H1 (cell line): ENCODE data around the gene CD1D. TPM values are rescaled to one million over a fixed set of nuclear protein-coding genes. Genes with fewer than 3 reads are reported as not detected.

Source experiments
- CTCF ChIA-PET: fragments of 300-600 bp; sonication (Branson Sonifier 250); formaldehyde crosslinking; loops from one replicate; lab custom pipeline; 2021; ENCODE audit not compliant: partially characterized antibody; lab: Charles Lee
- POLR2A ChIA-PET: fragments of 300-600 bp; sonication (Branson Sonifier 250); formaldehyde crosslinking; loops from one replicate; lab custom pipeline; 2021; ENCODE audit warnings: inconsistent platforms; ENCODE audit not compliant: partially characterized antibody; lab: Charles Lee
- DNase-seq, 2 experiments: peaks; one replicate each; pipeline versions ENCODE4 v3.0.0 to v3.0.0-alpha.2; 2010 to 2022; ENCODE audit warnings: low spot score in 2 of 2, low read depth in 1 of 2, mixed read lengths in 1 of 2
- FAIRE-seq: peaks from 2 replicates; lab custom pipeline; 2011; peaks lifted over from hg19 to GRCh38; lab: Jason Lieb, UNC
- H2AFZ ChIP-seq: 2 replicates; pipeline ENCODE4 v1.8.1; 2012; ENCODE audit warnings: low read length, inconsistent platforms
- H2AK5ac ChIP-seq: 2 replicates; pipeline ENCODE4 v1.6.1; 2013; ENCODE audit warnings: low read depth, low read length
- H2BK120ac ChIP-seq: replicated peaks from 2 replicates; pipeline ENCODE3; 2013; ENCODE audit warnings: low read depth, low read length, inconsistent platforms
- H2BK12ac ChIP-seq: 2 replicates; pipeline ENCODE4 v1.6.1; 2013; ENCODE audit warnings: low read depth, low read length
- H2BK15ac ChIP-seq: 2 replicates; pipeline ENCODE4 v1.6.1; 2013; ENCODE audit warnings: low read length
- H2BK20ac ChIP-seq: 2 replicates; pipeline ENCODE4 v1.6.1; 2013; ENCODE audit warnings: low read length
- H2BK5ac ChIP-seq: 2 replicates; pipeline ENCODE4 v1.6.1; 2013; ENCODE audit warnings: low read depth, low read length
- H3K14ac ChIP-seq: 2 replicates; pipeline ENCODE4 v1.6.1; 2013; ENCODE audit warnings: inconsistent platforms; ENCODE audit not compliant: insufficient read length
- H3K18ac ChIP-seq: 2 replicates; pipeline ENCODE4 v1.6.1; 2013; ENCODE audit warnings: low read length; ENCODE audit errors: extremely low read depth
- H3K23ac ChIP-seq: 2 replicates; pipeline ENCODE4 v1.6.1; 2013; ENCODE audit warnings: inconsistent platforms; ENCODE audit not compliant: insufficient read length
- H3K23me2 ChIP-seq: 2 replicates; pipeline ENCODE4 v1.6.1; 2013; ENCODE audit warnings: low read depth, low read length
- H3K27ac ChIP-seq: 2 replicates; pipeline ENCODE4 v1.6.1; 2011; ENCODE audit warnings: low read depth, low read length, inconsistent platforms
- H3K27me3 ChIP-seq, 4 experiments: replicated peaks in 1 of 4; 1 replicate in 1 of 4; 2 replicates in 3 of 4; pipeline versions ENCODE4 v1.6.1 to v1.8.1; 2011 to 2013; ENCODE audit warnings: low read length in 3 of 4, mild to moderate bottlenecking in 3 of 4, inconsistent platforms in 2 of 4, mixed read lengths in 2 of 4, moderate library complexity in 1 of 4; ENCODE audit not compliant: control insufficient read depth in 3 of 4, insufficient read depth in 3 of 4; ENCODE audit errors: extremely low read depth in 1 of 4
- H3K36me3 ChIP-seq, 4 experiments: 2 replicates each; pipeline versions ENCODE4 v1.6.1 to v1.8.1; 2011 to 2013; ENCODE audit warnings: mild to moderate bottlenecking in 4 of 4, low read length in 3 of 4, moderate library complexity in 2 of 4, control low read depth in 1 of 4, inconsistent platforms in 1 of 4; ENCODE audit not compliant: insufficient read depth in 4 of 4, control insufficient read depth in 2 of 4
- H3K4ac ChIP-seq: replicated peaks from 2 replicates; pipeline ENCODE3; 2013; ENCODE audit warnings: low read length, low read depth, mixed read lengths, inconsistent platforms; ENCODE audit not compliant: insufficient read length
- H3K4me1 ChIP-seq, 4 experiments: replicated peaks in 1 of 4; 1 replicate in 1 of 4; 2 replicates in 3 of 4; pipeline versions ENCODE4 v1.6.1 to v1.8.1; 2011 to 2013; ENCODE audit warnings: low read length in 3 of 4, inconsistent platforms in 2 of 4, mixed read lengths in 1 of 4; ENCODE audit not compliant: insufficient read depth in 4 of 4, control insufficient read depth in 3 of 4
- H3K4me2 ChIP-seq, 2 experiments: 2 replicates each; pipeline versions ENCODE4 v1.6.1 to v1.8.1; 2011 to 2013; ENCODE audit warnings: low read depth in 2 of 2, low read length in 2 of 2, control low read depth in 1 of 2, inconsistent platforms in 1 of 2, mild to moderate bottlenecking in 1 of 2; ENCODE audit not compliant: insufficient read depth in 1 of 2
- H3K4me3 ChIP-seq, 4 experiments: fragments of 200-600, 300-600 bp in 1 of 4; sonication (generic), shearing (Covaris generic), sonication (Bioruptor Twin) in 1 of 4; 2 replicates each; pipeline versions ENCODE4 v1.5.1 to v1.8.1; 2011 to 2016; ENCODE audit warnings: low read length in 4 of 4, low read depth in 3 of 4, control low read depth in 2 of 4, inconsistent platforms in 2 of 4, mild to moderate bottlenecking in 2 of 4, mixed read lengths in 1 of 4, moderate library complexity in 1 of 4; ENCODE audit not compliant: insufficient read depth in 2 of 4; ENCODE audit errors: extremely low read depth in 1 of 4
- H3K56ac ChIP-seq: replicated peaks from 2 replicates; pipeline ENCODE3; 2013; ENCODE audit warnings: low read depth, mild to moderate bottlenecking, mixed read lengths, low read length, inconsistent platforms; ENCODE audit not compliant: insufficient read length
- H3K79me1 ChIP-seq: 2 replicates; pipeline ENCODE4 v1.6.1; 2013; ENCODE audit warnings: low read depth, low read length, control low read depth
- H3K79me2 ChIP-seq, 2 experiments: 2 replicates each; pipeline versions ENCODE4 v1.6.1 to v1.8.1; 2012 to 2013; ENCODE audit warnings: low read length in 2 of 2, mild to moderate bottlenecking in 2 of 2, inconsistent platforms in 1 of 2; ENCODE audit not compliant: insufficient read depth in 2 of 2, control insufficient read depth in 1 of 2
- H3K9ac ChIP-seq, 4 experiments: replicated peaks in 1 of 4; 1 replicate in 1 of 4; 2 replicates in 3 of 4; pipeline versions ENCODE4 v1.6.1 to v1.8.1; 2011 to 2013; ENCODE audit warnings: low read depth in 3 of 4, low read length in 3 of 4, control low read depth in 2 of 4, mild to moderate bottlenecking in 2 of 4, moderate library complexity in 2 of 4, inconsistent platforms in 1 of 4; ENCODE audit errors: extremely low read depth in 1 of 4
- H3K9me3 ChIP-seq, 2 experiments: 2 replicates each; pipeline versions ENCODE4 v1.6.1 to v1.8.1; 2012 to 2013; ENCODE audit warnings: mild to moderate bottlenecking in 2 of 2, moderate library complexity in 2 of 2, control low read depth in 1 of 2, inconsistent platforms in 1 of 2, low read depth in 1 of 2, low read length in 1 of 2, mixed read lengths in 1 of 2; ENCODE audit not compliant: insufficient read depth in 2 of 2
- H4K20me1 ChIP-seq, 2 experiments: replicated peaks in 1 of 2; 2 replicates each; pipeline versions ENCODE3 to v1.8.1; 2011 to 2013; ENCODE audit warnings: inconsistent platforms in 2 of 2, low read length in 2 of 2, mild to moderate bottlenecking in 1 of 2; ENCODE audit not compliant: insufficient read depth in 2 of 2, control insufficient read depth in 1 of 2
- H4K5ac ChIP-seq: 2 replicates; pipeline ENCODE4 v1.6.1; 2013; ENCODE audit warnings: low read length, low read depth, mixed read lengths, inconsistent platforms; ENCODE audit not compliant: insufficient read length
- H4K8ac ChIP-seq: 2 replicates; pipeline ENCODE4 v1.8.0; 2013; ENCODE audit warnings: mild to moderate bottlenecking, moderate library complexity, low read length, inconsistent platforms; ENCODE audit not compliant: insufficient read depth; ENCODE audit errors: extremely low read depth
- H4K91ac ChIP-seq: replicated peaks from 2 replicates; pipeline ENCODE3; 2013; ENCODE audit warnings: low read length, mixed read lengths, inconsistent platforms; ENCODE audit not compliant: insufficient read length
- BACH1 ChIP-seq: IDR thresholded peaks from 2 replicates; pipeline ENCODE4 v1.6.1; 2012; ENCODE audit warnings: low read length, improper control_type of control experiment
- BCL11A ChIP-seq, 2 experiments: IDR thresholded peaks; one replicate each; pipeline ENCODE4 v1.6.1; 2011; ENCODE audit warnings: low read depth in 2 of 2, low read length in 2 of 2, mild to moderate bottlenecking in 2 of 2
- CBX8 ChIP-seq: fragments of 300-800, 300-1000 bp; sonication (generic); IDR thresholded peaks from 2 replicates; pipeline ENCODE4 v1.7.1; 2016; ENCODE audit warnings: low read depth, low read length, borderline replicate concordance
- GTF2F1 ChIP-seq: IDR thresholded peaks from 2 replicates; pipeline ENCODE4 v1.6.1; 2012; ENCODE audit warnings: low read depth, low read length, improper control_type of control experiment, borderline replicate concordance
- JUN ChIP-seq: IDR thresholded peaks from 2 replicates; pipeline ENCODE4 v1.6.1; 2011; ENCODE audit warnings: low read depth, mild to moderate bottlenecking, improper control_type of control experiment, low read length
- KDM4A ChIP-seq: IDR thresholded peaks from one replicate; pipeline ENCODE4 v1.7.1; 2012; ENCODE audit warnings: low read depth, mild to moderate bottlenecking, moderate library complexity, low read length, inconsistent platforms; ENCODE audit not compliant: severe bottlenecking
- RBBP5 ChIP-seq: IDR thresholded peaks from 2 replicates; pipeline ENCODE4 v1.7.1; 2012; ENCODE audit warnings: low read depth, mild to moderate bottlenecking, inconsistent platforms, low read length, moderate library complexity, borderline replicate concordance
- RFX5 ChIP-seq: IDR thresholded peaks from 2 replicates; pipeline ENCODE4 v1.6.1; 2011; ENCODE audit warnings: low read depth, low read length, improper control_type of control experiment, borderline replicate concordance
- RXRA ChIP-seq: IDR thresholded peaks from 2 replicates; pipeline ENCODE4 v1.6.1; 2011; ENCODE audit warnings: low read depth, mild to moderate bottlenecking, low read length, moderate library complexity; ENCODE audit not compliant: insufficient read depth
- SIN3A ChIP-seq, 2 experiments: IDR thresholded peaks in 1 of 2; conservative IDR thresholded peaks in 1 of 2; 2 replicates each; pipeline ENCODE4 v1.6.1; 2011 to 2012; ENCODE audit warnings: low read length in 2 of 2, improper control_type of control experiment in 1 of 2, low read depth in 1 of 2, mild to moderate bottlenecking in 1 of 2
- SRF ChIP-seq: IDR thresholded peaks from 2 replicates; pipeline ENCODE4 v1.6.1; 2011; ENCODE audit warnings: mild to moderate bottlenecking, low read depth, low read length, moderate library complexity
- WGBS, 2 experiments: shearing (Covaris generic) in 1 of 2; methylation state at CpG; one replicate each; pipeline versions ENCODE4 v1.1.6 to v1.1.7; 2013 to 2015; ENCODE audit warnings: low lambda C conversion rate in 2 of 2, mixed read lengths in 2 of 2, inconsistent platforms in 1 of 2, low coverage in 1 of 2, missing lambda C conversion rate in 1 of 2; ENCODE audit not compliant: insufficient replicate concordance in 2 of 2, insufficient coverage in 1 of 2, insufficient read length in 1 of 2; ENCODE audit errors: extremely low coverage in 1 of 2, missing lambda C conversion rate in 1 of 2; 5-methylcytosine and 5-hydroxymethylcytosine counted together
- polyA plus RNA-seq, 7 experiments: library from polyadenylated mRNA; depleted of rRNA in 3 of 7; stranded (reverse) in 5 of 7; unstranded in 2 of 7; fragments of >200 nt in 5 of 7; fragments of 200-250 nt in 2 of 7; gene quantifications; 1 replicate in 5 of 7; 2 replicates in 1 of 7; 4 replicates in 1 of 7; pipeline versions ENCODE4 v1.2.1 to v1.2.3, GENCODE V29; 2011 to 2013; ENCODE audit warnings: missing spikeins in 2 of 7, mixed read lengths in 2 of 7
- total RNA-seq: library from RNA; stranded (reverse); fragmentation: NEBNext Ultra II Directional; extraction: Animal tissue kit (Norgen Biotek cat#: 25700); gene quantifications from 2 replicates; pipeline ENCODE4 v1.2.1, GENCODE V29; 2021
- TF ChIP-seq, protein P1 (sequence below): IDR thresholded peaks from 2 replicates; pipeline ENCODE4 v1.6.1; 2012; ENCODE audit warnings: inconsistent platforms

Gene CD1D
- total and polyA plus RNA-seq, 2 of the 8 experiments (the other 6 are each of a cell fraction or from before 2014, with no cell fraction given) = 1.1 to 1.6 TPM

DNA sequence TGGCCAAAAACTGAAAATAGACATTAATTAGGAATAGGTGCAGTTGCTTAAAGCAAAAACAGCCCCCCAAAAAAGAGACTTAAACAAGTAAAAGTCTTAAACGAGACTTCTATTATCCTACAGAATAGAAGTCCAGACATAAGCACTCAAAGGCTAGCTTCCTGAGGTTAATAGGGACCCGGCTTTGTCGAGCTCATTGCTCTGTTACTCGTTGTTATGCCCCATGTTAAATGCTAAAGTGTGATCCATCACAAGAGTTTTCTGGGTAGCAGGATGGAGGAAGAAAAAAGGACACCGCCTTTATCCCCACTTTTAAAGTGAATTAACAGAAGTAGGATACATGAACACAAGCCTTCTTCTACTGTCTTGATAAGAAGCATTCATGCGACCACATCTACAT is 10.6 kb downstream of the CD1D start:
- Histone ChIP-seq H3K9me3 (no peaks in the 10 kb centered on the region), H2AFZ (peak overlapping the region; percentile 0; the same call in 1 of the 2 replicates), H3K27me3 (no peaks in the 10 kb centered on the region; a peak in 1 of 7 replicates), H3K18ac (no peak overlapping the region), H4K5ac (no peak overlapping the region), H3K79me2 (no peaks in the 10 kb centered on the region), H3K14ac (no peak overlapping the region), H3K27ac (no peak overlapping the region), H3K4ac (no peak overlapping the region), H4K91ac (no peak overlapping the region), H3K23ac (no peak overlapping the region), H3K23me2 (no peaks in the 10 kb centered on the region)
- POLR2A ChIA-PET = no interaction called here
- TF ChIP-seq BCL11A (IDR thresholded peaks at IDR 0.05; ENCODE audit: low read depth in 2 of 2, low read length in 2 of 2) (no peak), SIN3A (conservative IDR thresholded peaks at IDR 0.05 in 1 of 2, IDR thresholded peaks at IDR 0.05 in 1 of 2; ENCODE audit: low read depth in 1 of 2, low read length in 2 of 2) (no peak), CBX8 (no peak), SRF (no peak), RFX5 (no peak), RBBP5 (no peak), KDM4A (no peak), JUN (no peak), BACH1 (no peak), GTF2F1 (no peak), RXRA (no peak)
- TF ChIP-seq, protein P1, sequence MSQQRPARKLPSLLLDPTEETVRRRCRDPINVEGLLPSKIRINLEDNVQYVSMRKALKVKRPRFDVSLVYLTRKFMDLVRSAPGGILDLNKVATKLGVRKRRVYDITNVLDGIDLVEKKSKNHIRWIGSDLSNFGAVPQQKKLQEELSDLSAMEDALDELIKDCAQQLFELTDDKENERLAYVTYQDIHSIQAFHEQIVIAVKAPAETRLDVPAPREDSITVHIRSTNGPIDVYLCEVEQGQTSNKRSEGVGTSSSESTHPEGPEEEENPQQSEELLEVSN = no peak
- TF ChIP-seq, all 59 proteins: peak for 0
- H3K36me3 ChIP-seq = no peaks in the 10 kb centered on the region
- no peak overlapping the region for H2BK5ac ChIP-seq
- H2BK15ac ChIP-seq = no peak overlapping the region
- H3K9ac ChIP-seq = no peak overlapping the region
- 0 out of 8 replicates have a peak overlapping the region, but pooled peaks of 1 of the 4 experiments have one; percentile 17 for H3K4me3 ChIP-seq
- no peak overlapping the region for H2BK12ac ChIP-seq
- peaks cover 4 to 7% (median 6%) of the 10 kb centered on the region in 4 experiments; a peak in 5 of 7 replicates for H3K4me1 ChIP-seq
- H2BK120ac ChIP-seq = no peak overlapping the region
- WGBS, 2 experiments = 46% methylated on average over 6 of the region's 6 CpGs; no CpG with 5 or more reads in 1 of the 2 experiments
- no peaks in the 10 kb centered on the region for H3K79me1 ChIP-seq
- no peak overlapping the region for H4K8ac ChIP-seq
- H2AK5ac ChIP-seq = no peak overlapping the region
- H2BK20ac ChIP-seq = no peak overlapping the region
- DNase-seq = no peak
- no peak overlapping the region for H3K56ac ChIP-seq
- CTCF ChIA-PET = interaction anchor here (0.7 to 0.8 kb wide), 2 partner anchors 13 to 167 kb away, joined by 3 read pairs; no protein-coding TSS in a partner anchor
- H4K20me1 ChIP-seq = no peaks in the 10 kb centered on the region
- no peak overlapping the region for H3K4me2 ChIP-seq
- no peak for FAIRE-seq
